ENCODE data around the gene POP7. TPM values are rescaled to one million over a fixed set of nuclear protein-coding genes. Genes with fewer than 3 reads are reported as not detected.
"Not testable (repeated sequence)": the region's sequence is repeated elsewhere in the genome, so short reads cannot be mapped to it uniquely, and the experiment has no call there.

The POP7 gene
- total RNA-seq, 4 donors from 2014 or later, result 10.7 to 58.7 (median 34.1) TPM

GRCh38 chr7:100699018-100699417 lies 6.9 kb upstream of the POP7 start:
- TF ChIP-seq POLR2A (IDR thresholded peaks at IDR 0.05), result no peak
- TF ChIP-seq, protein P1, sequence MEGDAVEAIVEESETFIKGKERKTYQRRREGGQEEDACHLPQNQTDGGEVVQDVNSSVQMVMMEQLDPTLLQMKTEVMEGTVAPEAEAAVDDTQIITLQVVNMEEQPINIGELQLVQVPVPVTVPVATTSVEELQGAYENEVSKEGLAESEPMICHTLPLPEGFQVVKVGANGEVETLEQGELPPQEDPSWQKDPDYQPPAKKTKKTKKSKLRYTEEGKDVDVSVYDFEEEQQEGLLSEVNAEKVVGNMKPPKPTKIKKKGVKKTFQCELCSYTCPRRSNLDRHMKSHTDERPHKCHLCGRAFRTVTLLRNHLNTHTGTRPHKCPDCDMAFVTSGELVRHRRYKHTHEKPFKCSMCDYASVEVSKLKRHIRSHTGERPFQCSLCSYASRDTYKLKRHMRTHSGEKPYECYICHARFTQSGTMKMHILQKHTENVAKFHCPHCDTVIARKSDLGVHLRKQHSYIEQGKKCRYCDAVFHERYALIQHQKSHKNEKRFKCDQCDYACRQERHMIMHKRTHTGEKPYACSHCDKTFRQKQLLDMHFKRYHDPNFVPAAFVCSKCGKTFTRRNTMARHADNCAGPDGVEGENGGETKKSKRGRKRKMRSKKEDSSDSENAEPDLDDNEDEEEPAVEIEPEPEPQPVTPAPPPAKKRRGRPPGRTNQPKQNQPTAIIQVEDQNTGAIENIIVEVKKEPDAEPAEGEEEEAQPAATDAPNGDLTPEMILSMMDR (IDR thresholded peaks at IDR 0.05), result no peak
- no peak for TF ChIP-seq EP300 (IDR thresholded peaks at IDR 0.05; ENCODE audit: low read depth)
- TF ChIP-seq POLR2AphosphoS5 (IDR thresholded peaks at IDR 0.05), result no peak
- Histone ChIP-seq H3K27me3 (peaks cover 25% of the 10 kb centered on the region), H3K4me1 (peaks cover 0 to 8% (median 3%) of the 10 kb centered on the region in 4 donors), H3K4me3 (no peak overlapping the region), H3K9me3 (no peaks in the 10 kb centered on the region), H3K36me3 (no peaks in the 10 kb centered on the region), H3K27ac (no peak overlapping the region)
- no peak for DNase-seq
- intact Hi-C loops (cut with DNase I; ENCODE audit: low total_unique reads), result no loop called here
- 53% methylated on average over 6 of the region's 6 CpGs; no CpG with 5 or more reads in 1 of the 2 donors for WGBS, 2 donors (ENCODE audit: low coverage in 1 of 2)
- in situ Hi-C loops (cut with MboI; ENCODE audit: low pct_ligation_motif_present in 1 of 4, low pct_unique_long_range_greater_than_20kb in 1 of 4, low sequenced_read_pairs in 3 of 4), result loop anchor here in 3 of 4 donors (10.0 to 25.0 kb wide), 3 partner anchors 112 to 237 kb away; partner anchors contain the start of genes SPACDR (in 3 of the 3), FBXO24 (in 1 of the 3) and LRCH4 (in 1 of the 3)

- not testable (repeated sequence) for H3K4me3 ChIP-seq, H3K36me3 ChIP-seq, H3K4me1 ChIP-seq, DNase-seq, H3K27ac ChIP-seq, H3K9me3 ChIP-seq
- peaks cover 19% of the 10 kb centered on the region for H3K27me3 ChIP-seq
- WGBS, 2 donors (ENCODE audit: low coverage in 1 of 2), result 67 to 83% methylated on average over 3 of the region's 3 CpGs
- in situ Hi-C loops (cut with MboI; ENCODE audit: low pct_ligation_motif_present in 1 of 4, low pct_unique_long_range_greater_than_20kb in 1 of 4, low sequenced_read_pairs in 3 of 4), result loop anchor here in 3 of 4 donors (5.0 to 25.0 kb wide), 3 partner anchors 156 to 239 kb away; partner anchors contain the start of genes SLC12A9 (in 1 of the 3), SPACDR (in 1 of the 3) and TRIP6 (in 1 of the 3)
- intact Hi-C loops (cut with DNase I; ENCODE audit: low total_unique reads), result loop anchor here (10.0 kb wide), 2 partner anchors 154 to 226 kb away; partner anchors contain the start of genes SLC12A9 and TSC22D4
Measured at GRCh38 chr7:100701089-100701488, 4.8 kb upstream of the POP7 start.

GRCh38 chr7:100705320-100705752 lies 585 bp upstream of the POP7 start:
- TF ChIP-seq POLR2A (IDR thresholded peaks at IDR 0.05) (no peak), EP300 (IDR thresholded peaks at IDR 0.05; ENCODE audit: low read depth) (no peak)
- TF ChIP-seq, protein P1 (IDR thresholded peaks at IDR 0.05), result peak; percentile 94 to 97 (median 94)
- Histone ChIP-seq H3K4me3 (peak overlapping the region; percentile 68 to 92 (median 82)), H3K9me3 (no peaks in the 10 kb centered on the region), H3K27ac (peak overlapping the region; percentile 93 to 96 (median 94)), H3K36me3 (no peaks in the 10 kb centered on the region), H3K27me3 (peaks cover 2% of the 10 kb centered on the region), H3K4me1 (peaks cover 7 to 21% (median 12%) of the 10 kb centered on the region in 4 donors)
- DNase-seq, result peak; percentile 81
- WGBS, 2 donors (ENCODE audit: low coverage in 1 of 2), result 1% methylated on average over 18 of the region's 25 CpGs; no CpG with 5 or more reads in 1 of the 2 donors
- intact Hi-C loops (cut with DNase I; ENCODE audit: low total_unique reads) (loop anchor here (10.0 kb wide), 2 partner anchors 149 to 231 kb away; partner anchors contain the start of genes SLC12A9 and TSC22D4), in situ Hi-C loops (cut with MboI; ENCODE audit: low pct_ligation_motif_present in 1 of 4, low pct_unique_long_range_greater_than_20kb in 1 of 4, low sequenced_read_pairs in 3 of 4) (loop anchor here in 2 of 4 donors (25.0 kb wide), 2 partner anchors 157 to 243 kb away; partner anchors contain the start of genes SLC12A9 (in 1 of the 2), SPACDR (in 1 of the 2) and TRIP6 (in 1 of the 2))

GRCh38 chr7:100706672-100707311 lies 871 bp downstream of the POP7 start:
- in situ Hi-C loops (cut with MboI; ENCODE audit: low pct_ligation_motif_present in 1 of 4, low pct_unique_long_range_greater_than_20kb in 1 of 4, low sequenced_read_pairs in 3 of 4), result loop anchor here in 2 of 4 donors (25.0 kb wide), 2 partner anchors 156 to 244 kb away; partner anchors contain the start of genes SLC12A9 (in 1 of the 2), SPACDR (in 1 of the 2) and TRIP6 (in 1 of the 2)
- Histone ChIP-seq H3K4me1 (peaks cover 7 to 21% (median 12%) of the 10 kb centered on the region in 4 donors), H3K9me3 (no peaks in the 10 kb centered on the region), H3K36me3 (no peaks in the 10 kb centered on the region), H3K27ac (peak overlapping the region; percentile 93 to 96 (median 94)), H3K4me3 (peak overlapping the region; percentile 82 to 92 (median 82)), H3K27me3 (no peaks in the 10 kb centered on the region)
- WGBS, 2 donors (ENCODE audit: low coverage in 1 of 2), result 41% methylated on average over 34 of the region's 34 CpGs; no CpG with 5 or more reads in 1 of the 2 donors
- intact Hi-C loops (cut with DNase I; ENCODE audit: low total_unique reads), result loop anchor here (10.0 kb wide), 2 partner anchors 148 to 232 kb away; partner anchors contain the start of genes SLC12A9 and TSC22D4
- TF ChIP-seq, protein P1 (IDR thresholded peaks at IDR 0.05), result no peak
- TF ChIP-seq POLR2A (IDR thresholded peaks at IDR 0.05), result no peak
- no peak for TF ChIP-seq EP300 (IDR thresholded peaks at IDR 0.05; ENCODE audit: low read depth)
- TF ChIP-seq POLR2AphosphoS5 (IDR thresholded peaks at IDR 0.05), result no peak
- DNase-seq, result no peak
